Measurements from ENCODE around the gene KIAA0513.

DNA sequence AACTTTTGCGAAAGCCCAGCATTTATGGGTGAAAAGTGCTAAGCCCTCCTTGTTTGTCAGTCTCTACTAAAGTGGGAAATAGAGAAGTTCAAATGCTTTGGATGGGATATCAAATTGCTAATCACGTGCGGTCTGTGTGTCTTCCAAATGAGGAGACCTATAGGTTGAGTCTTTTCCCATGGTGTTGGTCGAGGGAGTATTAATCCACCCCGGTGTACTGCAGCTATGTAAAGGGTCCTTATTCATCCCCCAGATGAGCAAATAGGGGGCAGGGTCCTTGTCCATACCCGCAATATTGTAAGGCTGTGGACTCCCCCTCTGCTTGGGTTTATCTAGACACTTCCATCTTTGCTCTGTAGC, 14.6 kb downstream of the KIAA0513 start:
- no peak for TF ChIP-seq GATA2 (IDR thresholded peaks at IDR 0.05; ENCODE audit: low read depth, low read length)
- TF ChIP-seq GATA3 (IDR thresholded peaks at IDR 0.05; ENCODE audit: low read depth, low read length), result no peak

Data from SH-SY5Y (cell line).